MM.1S (cell line): ENCODE results near the gene CIB2.

Experiments
- DNase-seq: peaks from one replicate; pipeline ENCODE4 v3.0.0-alpha.2; 2015
- H2AFZ ChIP-seq: fragments of 300-600 bp; sonication (generic); 2 replicates; pipeline ENCODE4 v1.6.0; 2016; ENCODE audit warnings: antibody characterized with exemption, low read length
- H3F3A ChIP-seq: fragments of 300-600 bp; sonication (generic); 2 replicates; pipeline ENCODE4 v1.6.1; 2016; ENCODE audit warnings: mild to moderate bottlenecking, antibody characterized with exemption, low read length, moderate library complexity, mixed read lengths; ENCODE audit not compliant: insufficient read depth
- H3K27ac ChIP-seq: fragments of 300-600 bp; sonication (generic); 2 replicates; pipeline ENCODE4 v1.5.1; 2016; ENCODE audit warnings: mild to moderate bottlenecking, low read length
- H3K27me3 ChIP-seq: fragments of 300-600 bp; sonication (generic); replicated peaks from 2 replicates; pipeline ENCODE4 v1.6.0; 2016; ENCODE audit warnings: low read length; ENCODE audit not compliant: insufficient read depth
- H3K36me3 ChIP-seq: fragments of 300-600 bp; sonication (generic); replicated peaks from 2 replicates; pipeline ENCODE4 v1.6.1; 2016; ENCODE audit warnings: mild to moderate bottlenecking, low read length, mixed read lengths; ENCODE audit not compliant: insufficient read depth
- H3K4me1 ChIP-seq: fragments of 300-600 bp; sonication (generic); 2 replicates; pipeline ENCODE4 v1.6.1; 2016; ENCODE audit warnings: low read length, mixed read lengths
- H3K4me2 ChIP-seq: fragments of 300-600 bp; sonication (generic); 2 replicates; pipeline ENCODE4 v1.6.0; 2016; ENCODE audit warnings: low read depth, low read length
- H3K4me3 ChIP-seq: fragments of 300-600 bp; sonication (generic); 2 replicates; pipeline ENCODE4 v1.5.1; 2016; ENCODE audit warnings: low read length, mixed read lengths
- H3K79me2 ChIP-seq: fragments of 300-600 bp; sonication (generic); 2 replicates; pipeline ENCODE4 v1.6.1; 2016; ENCODE audit warnings: mixed run types, low read length, mixed read lengths
- H3K9ac ChIP-seq: fragments of 300-600 bp; sonication (generic); 2 replicates; pipeline ENCODE4 v1.6.1; 2016; ENCODE audit warnings: low read length, mixed read lengths
- H3K9me2 ChIP-seq: fragments of 300-600 bp; sonication (generic); replicated peaks from 2 replicates; pipeline ENCODE4 v1.6.1; 2016; ENCODE audit warnings: mild to moderate bottlenecking, low read length, mixed read lengths; ENCODE audit not compliant: insufficient read depth
- H3K9me3 ChIP-seq: fragments of 300-600 bp; sonication (generic); replicated peaks from 2 replicates; pipeline ENCODE4 v1.6.1; 2016; ENCODE audit warnings: mild to moderate bottlenecking, low read length, mixed read lengths; ENCODE audit not compliant: insufficient read depth
- H4K20me1 ChIP-seq: fragments of 300-600 bp; sonication (generic); 2 replicates; pipeline ENCODE4 v1.6.1; 2016; ENCODE audit warnings: mild to moderate bottlenecking, low read length, moderate library complexity, mixed read lengths; ENCODE audit not compliant: insufficient read depth
- CTCF ChIP-seq: fragments of 300-600 bp; sonication (generic); IDR thresholded peaks from 2 replicates; pipeline ENCODE4 v1.5.1; 2016; ENCODE audit warnings: antibody characterized with exemption, low read length, mixed read lengths
- EZH2 ChIP-seq: fragments of 300-600 bp; sonication (generic); optimal IDR thresholded peaks from 2 replicates; pipeline ENCODE3; 2017; ENCODE audit warnings: low read depth, mild to moderate bottlenecking, antibody characterized with exemption, low read length, mixed read lengths
- EZH2phosphoT487 ChIP-seq: fragments of 300-600 bp; sonication (generic); IDR thresholded peaks from 2 replicates; pipeline ENCODE4 v1.6.1; 2018; ENCODE audit warnings: antibody characterized with exemption, low read length

Gene CIB2

GRCh38 chr15:78093242-78094020 lies 37.8 kb downstream of the CIB2 start:
- DNase-seq, result no peak

GRCh38 chr15:78092261-78093041 lies 38.8 kb downstream of the CIB2 start, which contains the start of gene SH2D7:
SH2D7 (plus strand) TSS chr15:78092561; CDS start chr15:78092585, 24 bp downstream.
- no peak within 1 kb of the TSS for H3K27ac ChIP-seq
- no peak within 1 kb of the TSS for H3K4me2 ChIP-seq
- TF ChIP-seq CTCF (no peak), EZH2phosphoT487 (no peak), EZH2 (no peak)
- DNase-seq, result no peak
- no peaks in the 10 kb centered on the region for H3K27me3 ChIP-seq
- H2AFZ ChIP-seq, result no peak within 1 kb of the TSS
- no peaks in the 10 kb centered on the region for H4K20me1 ChIP-seq
- no peaks in the 10 kb centered on the region for H3F3A ChIP-seq
- H3K9me2 ChIP-seq, result no peaks in the 10 kb centered on the region
- no peaks in the 10 kb centered on the region for H3K79me2 ChIP-seq
- no peak within 1 kb of the TSS for H3K4me3 ChIP-seq
- no peaks in the 10 kb centered on the region for H3K9me3 ChIP-seq
- no peaks in the 10 kb centered on the region for H3K36me3 ChIP-seq
- H3K9ac ChIP-seq, result no peak within 1 kb of the TSS
- H3K4me1 ChIP-seq, result peaks cover 11% of the 10 kb centered on the region

More at GRCh38 chr15:78093242-78094020, 37.8 kb downstream of the CIB2 start:
- no peaks in the 10 kb centered on the region for H3K9me3 ChIP-seq
- H3K4me1 ChIP-seq, result peaks cover 3% of the 10 kb centered on the region
- no peaks in the 10 kb centered on the region for H3F3A ChIP-seq
- no peaks in the 10 kb centered on the region for H3K27me3 ChIP-seq
- H3K4me3 ChIP-seq, result no peak overlapping the region
- no peaks in the 10 kb centered on the region for H3K36me3 ChIP-seq
- H3K4me2 ChIP-seq, result no peak overlapping the region
- H3K9me2 ChIP-seq, result no peaks in the 10 kb centered on the region
- H3K79me2 ChIP-seq, result no peaks in the 10 kb centered on the region
- H3K9ac ChIP-seq, result no peak overlapping the region
- no peak overlapping the region for H3K27ac ChIP-seq
- no peak for TF ChIP-seq CTCF
- no peaks in the 10 kb centered on the region for H4K20me1 ChIP-seq
- no peak overlapping the region for H2AFZ ChIP-seq

- no peak for TF ChIP-seq EZH2
- TF ChIP-seq EZH2phosphoT487, result no peak
- TF ChIP-seq CTCF, result no peak
- Histone ChIP-seq H3K9me3 (no peaks in the 10 kb centered on the region), H3K4me2 (no peak overlapping the region), H3K9ac (no peak overlapping the region), H3K4me1 (peaks cover 11% of the 10 kb centered on the region), H3K79me2 (no peaks in the 10 kb centered on the region), H3K27me3 (no peaks in the 10 kb centered on the region), H3K4me3 (no peak overlapping the region), H2AFZ (no peak overlapping the region), H3F3A (no peaks in the 10 kb centered on the region), H3K27ac (no peak overlapping the region), H3K9me2 (no peaks in the 10 kb centered on the region), H4K20me1 (no peaks in the 10 kb centered on the region), H3K36me3 (no peaks in the 10 kb centered on the region)
- no peak for DNase-seq
Measured at GRCh38 chr15:78090422-78091063, 40.7 kb downstream of the CIB2 start.
